Effector memory CD8-positive, alpha-beta T cell (primary cell): ENCODE measurements around the gene CCDC201.

Experiments used
- ATAC-seq: fragments of 150-1000 bp; cut with Tn5 transposase; replicated peaks from 2 replicates; pipeline ENCODE4 v1.10.0; 2021; ENCODE audit warnings: mild to moderate bottlenecking, moderate library complexity
- DNase-seq, 3 experiments: peaks; one replicate each; pipeline ENCODE4 v3.0.0; 2021
- H3K27ac Mint-ChIP-seq, 2 donors: one replicate each; pipeline ENCODE4 v1.8.0; 2022; ENCODE audit warnings: mild to moderate bottlenecking in 2 of 2, mixed read lengths in 2 of 2, moderate library complexity in 2 of 2
- H3K27me3 Mint-ChIP-seq, 2 donors: one replicate each; pipeline ENCODE4 v1.8.0; 2022; ENCODE audit warnings: mixed read lengths in 2 of 2
- H3K36me3 Mint-ChIP-seq: one replicate; pipeline ENCODE4 v1.8.0; 2022; ENCODE audit warnings: mild to moderate bottlenecking, moderate library complexity, mixed read lengths; ENCODE audit not compliant: insufficient read depth
- H3K4me1 Mint-ChIP-seq, 2 donors: one replicate each; pipeline ENCODE4 v1.8.0; 2022; ENCODE audit warnings: low read depth in 2 of 2, mixed read lengths in 2 of 2
- H3K4me3 Mint-ChIP-seq, 2 donors: one replicate each; pipeline ENCODE4 v1.8.0; 2022; ENCODE audit warnings: mild to moderate bottlenecking in 2 of 2, mixed read lengths in 2 of 2, moderate library complexity in 2 of 2
- H3K9me3 Mint-ChIP-seq, 2 donors: one replicate each; pipeline ENCODE4 v1.8.0; 2022; ENCODE audit warnings: mixed read lengths in 2 of 2
- total RNA-seq, 9 experiments: gene quantifications; one replicate each; lab custom pipeline; 2026; lab: John Stamatoyannopoulos, UW

CCDC201 gene, protein sequence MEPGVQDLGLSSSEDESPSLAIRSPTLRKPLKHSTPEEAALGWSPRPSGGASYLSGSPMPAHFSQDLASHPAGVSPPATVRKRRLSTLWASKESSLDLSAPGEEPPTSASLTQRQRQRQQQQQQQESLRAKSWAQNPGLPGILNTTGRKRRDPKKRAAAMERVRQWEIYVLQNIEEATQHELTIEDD
- 0 to 0.06 (median 0) reads per million in 9 experiments for total RNA-seq

GRCh38 chr7:45873035-45873354 lies at the start of gene CCDC201:
TSS of gene CCDC201 (minus strand) at chr7:45873082. CDS start at chr7:45873007, 75 bp downstream.
- Mint-ChIP-seq H3K4me1 (no peaks in the 10 kb centered on the region), H3K4me3 (no peak within 1 kb of the TSS), H3K27me3 (peaks cover 12 to 30% of the 10 kb centered on the region in 2 donors), H3K36me3 (no peaks in the 10 kb centered on the region), H3K27ac (no peak within 1 kb of the TSS), H3K9me3 (no peaks in the 10 kb centered on the region)
- ATAC-seq, result no peak
- DNase-seq, result no peak

DNA sequence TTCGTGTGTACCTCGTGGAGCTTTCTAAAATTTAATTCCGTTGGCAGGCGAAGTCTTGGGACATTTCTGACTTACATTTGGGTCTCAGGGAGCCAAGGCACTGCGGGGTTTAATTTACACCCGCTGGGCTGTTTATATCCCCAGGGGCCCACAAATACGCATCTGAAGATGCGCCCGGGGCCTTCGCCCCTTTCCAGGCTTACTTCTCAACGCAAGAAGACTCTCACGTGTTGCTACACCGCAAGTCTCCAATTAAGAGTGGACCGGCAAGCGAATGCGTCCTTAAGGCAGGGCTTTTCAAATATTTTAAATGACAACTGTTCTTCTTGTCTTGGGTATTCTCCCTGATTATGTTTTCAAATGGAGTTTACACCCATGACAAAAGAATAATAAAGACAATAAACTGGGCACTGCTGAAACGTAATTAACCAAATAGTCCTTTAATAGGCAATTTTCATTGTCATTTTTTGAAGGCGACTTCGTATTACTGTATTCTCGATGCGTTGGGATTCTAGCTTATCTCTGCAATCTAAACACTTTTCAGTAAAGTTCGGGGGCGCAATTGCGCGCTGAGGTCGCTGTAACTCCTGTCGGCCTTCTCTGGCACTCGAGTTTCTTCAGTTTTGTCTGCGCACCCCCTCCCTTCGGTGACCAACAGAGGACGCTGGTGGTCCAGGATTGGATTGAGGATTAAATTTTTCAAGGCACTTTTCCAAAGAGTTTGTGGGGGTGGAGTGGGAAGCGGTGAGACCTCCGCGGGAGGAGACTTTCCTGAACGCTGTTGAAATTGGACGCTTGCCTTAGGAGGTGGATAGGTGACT lies 49.0 kb upstream of the CCDC201 start:
- ATAC-seq (no peak), DNase-seq (no peak)
- Mint-ChIP-seq H3K4me1 (peaks cover 11 to 17% of the 10 kb centered on the region in 2 donors), H3K27me3 (peaks cover 31 to 63% of the 10 kb centered on the region in 2 donors), H3K9me3 (no peaks in the 10 kb centered on the region), H3K4me3 (peak overlapping the region; percentile 66 to 72), H3K27ac (peak overlapping the region; percentile 82 to 90), H3K36me3 (peaks cover 6% of the 10 kb centered on the region)

DNA sequence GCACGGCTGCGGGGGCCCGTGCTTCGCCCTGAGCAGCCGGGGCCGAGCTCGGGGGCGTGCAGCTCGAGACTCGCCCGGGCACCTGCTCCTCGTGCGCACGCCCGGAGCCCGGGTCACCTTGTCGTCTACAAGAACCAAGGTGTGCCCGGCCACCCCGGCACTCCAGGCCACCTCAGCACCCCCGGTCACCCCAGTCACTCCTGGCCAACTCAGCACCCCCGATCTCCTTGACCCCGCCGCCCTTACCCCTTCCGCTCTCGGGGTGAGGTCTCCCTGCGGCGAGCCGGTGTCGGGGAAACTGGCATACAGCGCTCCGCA lies 48.5 kb upstream of the CCDC201 start:
- Mint-ChIP-seq H3K4me3 (peak overlapping the region; percentile 38 to 72), H3K9me3 (no peaks in the 10 kb centered on the region), H3K4me1 (peaks cover 11 to 17% of the 10 kb centered on the region in 2 donors), H3K27ac (no peak overlapping the region), H3K36me3 (peaks cover 7% of the 10 kb centered on the region), H3K27me3 (peaks cover 31 to 66% of the 10 kb centered on the region in 2 donors)
- DNase-seq, result no peak
- ATAC-seq, result no peak

DNA sequence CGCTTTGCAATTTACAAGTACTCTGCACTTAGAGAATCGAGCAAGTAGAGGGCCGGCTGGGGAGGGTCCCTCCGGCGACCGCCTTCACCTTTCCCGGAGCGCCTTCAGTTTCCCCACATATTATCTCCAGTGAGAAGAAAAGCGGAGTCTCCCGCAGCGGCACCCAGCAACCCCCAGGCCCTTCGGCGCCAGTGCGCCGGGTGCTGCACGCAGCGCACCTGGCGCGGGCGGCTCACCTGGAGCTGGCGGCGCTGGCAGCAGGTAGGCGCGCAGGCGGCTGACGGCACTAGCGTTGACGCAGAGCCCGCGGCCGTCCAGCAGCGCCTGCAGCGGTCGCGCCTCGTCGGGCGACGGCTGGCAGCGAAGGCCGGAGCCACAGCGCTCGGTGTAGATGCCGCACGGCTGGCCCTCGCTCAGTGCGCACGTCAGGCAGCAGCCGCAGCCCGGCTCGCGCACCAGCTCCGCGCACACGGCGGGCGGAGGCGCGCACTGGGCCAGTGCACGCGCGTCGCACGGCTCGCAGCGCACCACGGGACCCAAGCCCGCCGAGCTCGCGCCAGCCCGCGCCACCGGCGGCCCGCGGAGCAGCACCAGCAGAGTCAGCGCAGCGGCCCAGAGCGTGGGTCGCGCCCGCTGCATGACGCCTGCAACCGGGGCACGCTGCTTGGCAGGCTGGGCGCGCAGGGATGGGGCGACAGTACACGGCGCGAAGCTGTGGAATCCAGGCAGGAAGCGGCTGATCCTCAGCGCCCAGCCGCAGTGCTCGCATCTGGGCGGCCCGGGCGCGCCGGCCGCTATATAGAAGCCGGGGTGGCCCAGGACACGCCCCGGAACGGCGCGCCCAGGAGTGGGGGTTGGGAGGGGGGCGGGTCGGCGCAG lies 47.9 kb upstream of the CCDC201 start, which contains the start of gene IGFBP3:
IGFBP3 (minus strand) TSS at position 771 of the 879 bp plus-strand sequence; CDS start at position 639, 132 bp downstream.
- Mint-ChIP-seq H3K4me1 (peaks cover 11 to 17% of the 10 kb centered on the region in 2 donors), H3K4me3 (peak within 1 kb of the TSS; percentile 72 to 81), H3K9me3 (no peaks in the 10 kb centered on the region), H3K27me3 (peaks cover 35 to 72% of the 10 kb centered on the region in 2 donors), H3K27ac (no peak within 1 kb of the TSS), H3K36me3 (peaks cover 9% of the 10 kb centered on the region)
- ATAC-seq (peak; percentile 58), DNase-seq (no peak)

DNA sequence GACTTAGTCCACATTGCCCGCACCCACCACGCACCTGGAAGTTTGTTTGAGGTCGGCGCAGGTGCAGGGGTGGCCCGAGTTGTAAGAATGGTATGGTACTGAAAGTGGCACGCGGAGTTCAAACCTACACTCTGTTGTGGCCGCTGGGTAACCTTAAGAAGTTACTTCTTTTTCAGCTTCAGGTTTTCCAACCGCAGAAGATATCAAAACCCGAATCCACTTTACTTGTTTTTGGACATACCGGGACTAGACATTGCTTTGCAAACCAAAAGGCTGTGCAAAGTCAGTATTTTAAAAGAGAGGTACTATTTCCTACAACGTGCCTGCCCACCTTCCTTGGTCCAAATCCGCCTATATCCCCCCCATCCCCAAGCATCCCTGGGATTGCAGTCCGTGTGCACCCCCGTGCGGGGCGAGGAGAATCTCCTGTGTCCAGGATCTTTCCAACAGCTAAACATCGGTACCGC lies 47.1 kb upstream of the CCDC201 start:
- DNase-seq (no peak), ATAC-seq (no peak)
- Mint-ChIP-seq H3K4me1 (peaks cover 11 to 17% of the 10 kb centered on the region in 2 donors), H3K36me3 (peaks cover 9% of the 10 kb centered on the region), H3K27me3 (peaks cover 37 to 76% of the 10 kb centered on the region in 2 donors), H3K27ac (no peak overlapping the region), H3K9me3 (no peaks in the 10 kb centered on the region), H3K4me3 (peak overlapping the region; percentile 71 to 81)

DNA sequence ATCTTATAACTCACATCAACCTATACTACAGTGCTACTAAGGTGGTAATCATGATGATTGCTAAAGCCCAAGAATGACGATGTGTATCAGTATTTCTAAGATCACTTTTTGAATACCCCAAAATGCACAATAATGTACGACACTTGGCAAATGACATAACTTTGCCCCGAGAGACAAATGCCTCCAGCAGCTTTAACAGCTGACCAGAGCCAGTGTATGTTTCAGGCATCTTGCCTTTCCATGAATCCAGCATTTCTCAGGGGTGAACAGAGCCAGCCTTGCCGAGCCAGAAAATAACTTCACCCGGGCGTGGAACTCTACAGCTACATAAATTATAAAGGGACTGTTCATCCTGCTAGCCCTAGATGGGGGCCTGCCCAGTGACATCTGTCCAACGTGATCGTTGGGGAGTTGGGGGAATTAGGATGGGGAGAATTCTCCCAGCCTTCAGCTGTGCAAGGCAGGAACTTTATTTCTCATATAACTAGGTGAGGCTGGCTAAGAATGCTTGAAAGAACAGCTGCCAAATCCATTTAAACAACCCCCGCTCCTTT lies 46.4 kb upstream of the CCDC201 start:
- H3K4me3 Mint-ChIP-seq, result peak overlapping the region in 1 of 2 donors; percentile 19
- H3K9me3 Mint-ChIP-seq, result no peaks in the 10 kb centered on the region
- peaks cover 42 to 79% of the 10 kb centered on the region in 2 donors for H3K27me3 Mint-ChIP-seq
- H3K36me3 Mint-ChIP-seq, result peaks cover 9% of the 10 kb centered on the region
- H3K27ac Mint-ChIP-seq, result no peak overlapping the region
- ATAC-seq, result no peak
- peaks cover 11 to 17% of the 10 kb centered on the region in 2 donors for H3K4me1 Mint-ChIP-seq
- no peak for DNase-seq

- ATAC-seq (no peak), DNase-seq (no peak)
- H3K4me3 Mint-ChIP-seq, result no peak overlapping the region
Measured at GRCh38 chr7:45918556-45918955, 45.7 kb upstream of the CCDC201 start.

DNA sequence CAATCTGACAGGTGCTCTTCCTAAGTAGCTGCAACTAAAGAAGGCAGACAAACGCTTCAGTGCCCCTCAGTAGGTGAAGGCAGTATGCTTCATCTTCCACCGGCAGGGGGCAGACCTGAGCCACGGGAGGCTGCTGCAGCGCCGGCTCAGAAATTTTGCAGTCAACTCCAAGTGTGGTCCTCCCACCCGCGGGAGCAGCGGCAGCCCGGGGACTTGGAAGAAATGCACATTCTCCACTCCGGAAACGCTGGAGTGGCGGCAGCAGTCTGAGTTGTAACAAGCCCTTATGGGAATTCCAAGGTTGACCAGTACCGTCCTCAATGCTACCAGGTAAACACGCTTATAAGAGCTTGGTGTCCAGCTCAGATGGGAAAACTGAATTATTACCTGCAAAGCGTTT lies 44.8 kb upstream of the CCDC201 start:
- ATAC-seq, result peak; percentile 23
- Mint-ChIP-seq H3K27ac (no peak overlapping the region), H3K27me3 (peaks cover 41 to 73% of the 10 kb centered on the region in 2 donors), H3K36me3 (peaks cover 9% of the 10 kb centered on the region), H3K4me3 (no peak overlapping the region), H3K4me1 (peaks cover 4 to 9% of the 10 kb centered on the region in 2 donors), H3K9me3 (no peaks in the 10 kb centered on the region)
- DNase-seq, result peak; percentile 55 to 62 (median 59)

More at GRCh38 chr7:45918556-45918955, 45.7 kb upstream of the CCDC201 start:
- H3K27me3 Mint-ChIP-seq, result peaks cover 42 to 73% of the 10 kb centered on the region in 2 donors
- H3K4me1 Mint-ChIP-seq, result peaks cover 11 to 17% of the 10 kb centered on the region in 2 donors
- H3K27ac Mint-ChIP-seq, result no peak overlapping the region
- no peaks in the 10 kb centered on the region for H3K9me3 Mint-ChIP-seq
- peaks cover 9% of the 10 kb centered on the region for H3K36me3 Mint-ChIP-seq

DNA sequence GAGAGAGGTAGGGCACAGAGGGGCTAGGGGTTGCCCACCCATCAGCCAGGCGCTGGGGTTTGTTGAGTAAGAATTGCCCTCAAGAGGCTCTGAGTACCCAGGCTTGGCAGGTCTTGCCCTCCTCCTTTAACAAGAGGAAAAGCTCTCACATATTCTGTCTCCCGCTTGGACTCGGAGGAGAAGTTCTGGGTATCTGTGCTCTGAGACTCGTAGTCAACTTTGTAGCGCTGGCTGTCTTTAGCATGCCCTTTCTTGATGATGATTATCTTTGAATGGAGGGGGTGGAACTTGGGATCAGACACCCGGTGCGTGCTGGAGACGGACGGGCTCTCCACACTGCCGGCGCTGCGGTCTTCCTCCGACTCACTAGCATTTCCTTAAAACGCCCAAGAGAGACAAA lies 44.2 kb upstream of the CCDC201 start:
- Mint-ChIP-seq H3K4me3 (no peak overlapping the region), H3K4me1 (peaks cover 0 to 3% of the 10 kb centered on the region in 2 donors), H3K36me3 (peaks cover 9% of the 10 kb centered on the region), H3K27me3 (peaks cover 37 to 68% of the 10 kb centered on the region in 2 donors), H3K9me3 (no peaks in the 10 kb centered on the region), H3K27ac (no peak overlapping the region)
- ATAC-seq (no peak), DNase-seq (no peak)

GRCh38 chr7:45915606-45916005 lies 42.7 kb upstream of the CCDC201 start:
- H3K9me3 Mint-ChIP-seq, result no peaks in the 10 kb centered on the region
- no peak for DNase-seq
- peaks cover 34 to 61% of the 10 kb centered on the region in 2 donors for H3K27me3 Mint-ChIP-seq
- no peak for ATAC-seq
- peaks cover 0 to 3% of the 10 kb centered on the region in 2 donors for H3K4me1 Mint-ChIP-seq
- no peak overlapping the region for H3K4me3 Mint-ChIP-seq
- peaks cover 9% of the 10 kb centered on the region for H3K36me3 Mint-ChIP-seq
- H3K27ac Mint-ChIP-seq, result no peak overlapping the region

GRCh38 chr7:45914911-45915310 lies 42.0 kb upstream of the CCDC201 start:
- Mint-ChIP-seq H3K27me3 (peaks cover 28 to 54% of the 10 kb centered on the region in 2 donors), H3K4me3 (no peak overlapping the region), H3K27ac (no peak overlapping the region), H3K36me3 (peaks cover 3% of the 10 kb centered on the region), H3K9me3 (no peaks in the 10 kb centered on the region), H3K4me1 (peaks cover 0 to 3% of the 10 kb centered on the region in 2 donors)
- ATAC-seq (no peak), DNase-seq (no peak)

- H3K27me3 Mint-ChIP-seq, result peaks cover 27 to 42% of the 10 kb centered on the region in 2 donors
- ATAC-seq (no peak), DNase-seq (no peak)
- H3K4me1 Mint-ChIP-seq, result peaks cover 0 to 3% of the 10 kb centered on the region in 2 donors
- no peak overlapping the region for H3K27ac Mint-ChIP-seq
- H3K36me3 Mint-ChIP-seq, result peaks cover 3% of the 10 kb centered on the region
- no peaks in the 10 kb centered on the region for H3K9me3 Mint-ChIP-seq
- no peak overlapping the region for H3K4me3 Mint-ChIP-seq
Measured at GRCh38 chr7:45912972-45913371, 40.1 kb upstream of the CCDC201 start.

- Mint-ChIP-seq H3K9me3 (no peaks in the 10 kb centered on the region), H3K4me1 (no peaks in the 10 kb centered on the region), H3K27me3 (peaks cover 27 to 29% of the 10 kb centered on the region in 2 donors), H3K27ac (no peak overlapping the region), H3K4me3 (no peak overlapping the region), H3K36me3 (peaks cover 2% of the 10 kb centered on the region)
- DNase-seq, result no peak
- no peak for ATAC-seq
Measured at GRCh38 chr7:45911311-45911710, 38.4 kb upstream of the CCDC201 start.
